ENCODE measurements around the gene SSR4.

Gene SSR4

DNA sequence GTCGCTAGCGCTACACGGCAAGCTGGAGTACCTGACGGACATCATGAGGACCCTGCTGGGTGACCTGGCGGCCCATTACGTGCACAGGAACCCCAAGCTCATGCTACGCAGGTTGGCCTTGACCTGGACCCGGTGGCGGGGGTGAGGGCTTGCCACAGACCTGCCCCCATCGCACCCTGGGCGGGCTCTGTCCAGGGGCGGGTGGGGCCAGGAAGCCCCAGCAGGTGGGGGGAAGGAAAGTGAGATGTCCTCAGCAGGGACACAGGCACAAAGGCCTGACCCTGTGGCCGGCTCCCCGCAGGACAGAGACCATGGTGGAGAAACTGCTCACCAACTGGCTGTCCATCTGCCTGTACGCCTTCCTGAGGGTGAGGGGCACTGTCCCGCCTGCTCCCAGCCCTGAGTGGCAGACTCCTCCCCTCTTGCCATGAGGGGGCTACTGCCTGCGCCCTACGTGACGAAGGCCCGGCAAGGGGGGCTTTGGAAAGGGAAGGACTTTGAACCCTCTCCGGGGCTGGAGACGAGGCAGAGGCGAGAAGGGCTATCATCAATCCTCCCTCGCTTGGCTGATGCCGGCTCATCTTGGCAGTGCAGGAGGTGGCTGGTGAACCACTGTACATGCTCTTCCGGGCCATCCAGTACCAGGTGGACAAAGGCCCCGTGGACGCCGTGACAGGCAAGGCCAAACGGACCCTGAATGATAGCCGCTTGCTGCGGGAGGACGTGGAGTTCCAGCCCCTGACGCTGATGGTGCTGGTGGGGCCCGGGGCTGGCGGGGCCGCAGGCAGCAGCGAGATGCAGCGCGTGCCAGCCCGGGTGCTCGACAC lies 19.0 kb upstream of the SSR4 start:
- Histone ChIP-seq H3K9ac (no peak overlapping the region), H3K27me3 (ENCODE audit: insufficient read depth, low read depth) (peaks cover 5% of the 10 kb centered on the region; the same call in 1 of the 2 replicates), H3K4me2 (no peak overlapping the region), H3K4me1 (ENCODE audit: low read depth, poor library complexity, severe bottlenecking) (no peaks in the 10 kb centered on the region), H3K79me2 (ENCODE audit: insufficient read depth, low read depth) (no peaks in the 10 kb centered on the region), H2AFZ (ENCODE audit: low read depth) (no peak overlapping the region), H3K36me3 (ENCODE audit: insufficient read depth) (no peaks in the 10 kb centered on the region), H4K20me1 (ENCODE audit: insufficient read depth) (no peaks in the 10 kb centered on the region), H3K27ac (no peak overlapping the region), H3K4me3 (IDR thresholded peaks at IDR 0.05; ENCODE audit: insufficient read depth, low read depth, low read length) (no peak overlapping the region)
- TF ChIP-seq, protein P1, sequence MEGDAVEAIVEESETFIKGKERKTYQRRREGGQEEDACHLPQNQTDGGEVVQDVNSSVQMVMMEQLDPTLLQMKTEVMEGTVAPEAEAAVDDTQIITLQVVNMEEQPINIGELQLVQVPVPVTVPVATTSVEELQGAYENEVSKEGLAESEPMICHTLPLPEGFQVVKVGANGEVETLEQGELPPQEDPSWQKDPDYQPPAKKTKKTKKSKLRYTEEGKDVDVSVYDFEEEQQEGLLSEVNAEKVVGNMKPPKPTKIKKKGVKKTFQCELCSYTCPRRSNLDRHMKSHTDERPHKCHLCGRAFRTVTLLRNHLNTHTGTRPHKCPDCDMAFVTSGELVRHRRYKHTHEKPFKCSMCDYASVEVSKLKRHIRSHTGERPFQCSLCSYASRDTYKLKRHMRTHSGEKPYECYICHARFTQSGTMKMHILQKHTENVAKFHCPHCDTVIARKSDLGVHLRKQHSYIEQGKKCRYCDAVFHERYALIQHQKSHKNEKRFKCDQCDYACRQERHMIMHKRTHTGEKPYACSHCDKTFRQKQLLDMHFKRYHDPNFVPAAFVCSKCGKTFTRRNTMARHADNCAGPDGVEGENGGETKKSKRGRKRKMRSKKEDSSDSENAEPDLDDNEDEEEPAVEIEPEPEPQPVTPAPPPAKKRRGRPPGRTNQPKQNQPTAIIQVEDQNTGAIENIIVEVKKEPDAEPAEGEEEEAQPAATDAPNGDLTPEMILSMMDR (conservative IDR thresholded peaks at IDR 0.05; ENCODE audit: low read depth, low read length): no peak

DNA sequence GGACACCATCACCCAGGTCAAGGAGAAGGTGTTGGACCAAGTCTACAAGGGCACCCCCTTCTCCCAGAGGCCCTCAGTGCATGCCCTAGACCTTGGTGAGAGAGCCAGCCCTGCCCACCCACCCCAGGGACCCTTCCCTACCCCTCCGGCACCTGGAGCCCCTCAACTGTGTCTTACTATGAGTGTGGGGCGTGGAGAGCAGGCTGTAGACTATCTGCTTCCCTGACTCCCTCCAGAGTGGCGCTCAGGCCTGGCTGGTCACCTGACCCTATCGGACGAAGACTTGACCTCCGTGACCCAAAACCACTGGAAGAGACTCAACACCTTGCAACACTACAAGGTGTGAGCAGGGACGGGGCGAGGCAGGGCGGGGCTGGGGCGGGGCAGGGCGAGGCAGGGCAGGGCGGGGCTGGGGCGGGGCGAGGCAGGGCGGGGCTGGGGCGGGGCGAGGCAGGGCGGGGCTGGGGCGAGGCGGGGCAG lies 18.3 kb upstream of the SSR4 start:
- no peak overlapping the region for H3K9ac ChIP-seq
- H3K4me1 ChIP-seq (ENCODE audit: low read depth, poor library complexity, severe bottlenecking): no peaks in the 10 kb centered on the region
- no peak overlapping the region for H3K4me3 ChIP-seq (IDR thresholded peaks at IDR 0.05; ENCODE audit: insufficient read depth, low read depth, low read length)
- H3K27ac ChIP-seq: no peak overlapping the region
- H2AFZ ChIP-seq (ENCODE audit: low read depth): no peak overlapping the region
- TF ChIP-seq, protein P1 (conservative IDR thresholded peaks at IDR 0.05; ENCODE audit: low read depth, low read length): no peak
- H3K4me2 ChIP-seq: no peak overlapping the region
- H3K36me3 ChIP-seq (ENCODE audit: insufficient read depth): no peaks in the 10 kb centered on the region
- H3K79me2 ChIP-seq (ENCODE audit: insufficient read depth, low read depth): no peaks in the 10 kb centered on the region
- peaks cover 6% of the 10 kb centered on the region; the same call in 1 of the 2 replicates for H3K27me3 ChIP-seq (ENCODE audit: insufficient read depth, low read depth)
- H4K20me1 ChIP-seq (ENCODE audit: insufficient read depth): no peaks in the 10 kb centered on the region

DNA sequence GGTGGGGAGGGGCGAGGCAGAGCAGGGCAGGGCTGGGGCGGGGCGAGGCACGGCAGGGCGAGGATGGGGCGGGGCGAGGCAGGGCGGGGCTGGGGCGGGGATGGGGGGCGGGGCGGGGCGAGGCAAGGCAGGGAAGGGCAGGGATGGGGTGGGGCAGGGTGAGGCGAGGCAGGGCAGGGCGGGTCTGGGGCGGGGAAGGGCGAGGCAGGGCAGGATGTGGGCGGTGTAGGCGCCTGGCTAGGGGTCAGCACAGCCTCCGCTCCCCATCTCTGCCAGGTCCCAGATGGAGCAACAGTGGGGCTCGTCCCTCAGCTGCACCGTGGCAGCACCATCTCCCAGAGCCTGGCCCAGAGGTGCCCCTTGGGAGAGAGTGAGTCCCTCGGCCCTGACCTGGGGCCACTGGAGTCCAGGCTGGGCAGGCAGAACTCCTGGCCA lies 17.8 kb upstream of the SSR4 start:
- Histone ChIP-seq H3K27ac (no peak overlapping the region), H3K79me2 (ENCODE audit: insufficient read depth, low read depth) (no peaks in the 10 kb centered on the region), H2AFZ (ENCODE audit: low read depth) (no peak overlapping the region), H3K4me3 (IDR thresholded peaks at IDR 0.05; ENCODE audit: insufficient read depth, low read depth, low read length) (no peak overlapping the region), H3K9ac (no peak overlapping the region), H3K27me3 (ENCODE audit: insufficient read depth, low read depth) (peaks cover 6% of the 10 kb centered on the region; the same call in 1 of the 2 replicates), H4K20me1 (ENCODE audit: insufficient read depth) (no peaks in the 10 kb centered on the region), H3K4me2 (no peak overlapping the region), H3K4me1 (ENCODE audit: low read depth, poor library complexity, severe bottlenecking) (no peaks in the 10 kb centered on the region), H3K36me3 (ENCODE audit: insufficient read depth) (no peaks in the 10 kb centered on the region)
- TF ChIP-seq, protein P1 (conservative IDR thresholded peaks at IDR 0.05; ENCODE audit: low read depth, low read length): no peak

DNA sequence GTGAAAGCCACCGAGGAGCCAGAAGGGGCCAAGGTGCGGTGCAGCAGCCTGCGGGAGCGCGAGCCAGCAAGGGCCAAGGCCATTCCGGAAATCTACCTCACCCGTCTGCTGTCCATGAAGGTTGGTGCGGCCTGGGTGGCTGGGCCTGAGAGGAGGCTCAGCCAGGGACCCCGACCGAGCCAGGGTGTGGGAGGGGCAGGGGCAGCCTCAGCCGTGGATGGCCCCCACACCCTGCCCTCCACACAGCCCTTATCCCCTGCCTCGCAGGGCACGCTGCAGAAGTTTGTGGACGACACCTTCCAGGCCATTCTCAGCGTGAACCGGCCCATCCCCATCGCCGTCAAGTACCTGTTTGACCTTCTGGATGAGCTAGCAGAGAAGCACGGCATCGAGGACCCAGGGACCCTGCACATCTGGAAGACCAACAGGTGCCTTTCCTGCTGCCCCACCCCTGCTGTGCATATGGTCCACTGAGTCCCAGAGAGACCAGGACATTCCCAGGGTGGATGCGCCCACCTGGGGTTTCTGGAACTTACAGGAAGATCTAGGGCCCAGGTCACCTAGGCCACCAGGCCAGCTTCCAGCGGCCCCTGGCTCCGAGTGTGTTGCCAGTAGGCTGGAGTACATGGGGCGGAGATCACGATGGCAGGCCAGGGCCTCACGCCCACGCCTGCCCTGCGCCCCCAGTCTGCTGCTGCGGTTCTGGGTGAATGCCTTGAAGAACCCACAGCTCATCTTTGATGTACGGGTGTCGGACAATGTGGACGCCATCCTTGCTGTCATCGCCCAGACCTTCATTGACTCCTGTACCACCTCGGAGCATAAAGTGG lies 17.0 kb upstream of the SSR4 start:
- H2AFZ ChIP-seq (ENCODE audit: low read depth): no peak overlapping the region
- H3K36me3 ChIP-seq (ENCODE audit: insufficient read depth): no peaks in the 10 kb centered on the region
- H3K4me2 ChIP-seq: no peak overlapping the region
- H4K20me1 ChIP-seq (ENCODE audit: insufficient read depth): no peaks in the 10 kb centered on the region
- no peak overlapping the region for H3K9ac ChIP-seq
- no peaks in the 10 kb centered on the region for H3K4me1 ChIP-seq (ENCODE audit: low read depth, poor library complexity, severe bottlenecking)
- TF ChIP-seq, protein P1 (conservative IDR thresholded peaks at IDR 0.05; ENCODE audit: low read depth, low read length): no peak
- no peaks in the 10 kb centered on the region for H3K79me2 ChIP-seq (ENCODE audit: insufficient read depth, low read depth)
- H3K27ac ChIP-seq: no peak overlapping the region
- H3K27me3 ChIP-seq (ENCODE audit: insufficient read depth, low read depth): peaks cover 6% of the 10 kb centered on the region; the same call in 1 of the 2 replicates
- no peak overlapping the region for H3K4me3 ChIP-seq (IDR thresholded peaks at IDR 0.05; ENCODE audit: insufficient read depth, low read depth, low read length)
